GM19193 (cell line): Measurements from ENCODE around the gene FN3KRP.

Source experiments
- POLR2A ChIP-seq: IDR thresholded peaks from 4 replicates; pipeline ENCODE4 v1.6.1; 2011; ENCODE audit not compliant: insufficient read depth, insufficient read length; ENCODE audit errors: extremely low read depth

FN3KRP gene

DNA sequence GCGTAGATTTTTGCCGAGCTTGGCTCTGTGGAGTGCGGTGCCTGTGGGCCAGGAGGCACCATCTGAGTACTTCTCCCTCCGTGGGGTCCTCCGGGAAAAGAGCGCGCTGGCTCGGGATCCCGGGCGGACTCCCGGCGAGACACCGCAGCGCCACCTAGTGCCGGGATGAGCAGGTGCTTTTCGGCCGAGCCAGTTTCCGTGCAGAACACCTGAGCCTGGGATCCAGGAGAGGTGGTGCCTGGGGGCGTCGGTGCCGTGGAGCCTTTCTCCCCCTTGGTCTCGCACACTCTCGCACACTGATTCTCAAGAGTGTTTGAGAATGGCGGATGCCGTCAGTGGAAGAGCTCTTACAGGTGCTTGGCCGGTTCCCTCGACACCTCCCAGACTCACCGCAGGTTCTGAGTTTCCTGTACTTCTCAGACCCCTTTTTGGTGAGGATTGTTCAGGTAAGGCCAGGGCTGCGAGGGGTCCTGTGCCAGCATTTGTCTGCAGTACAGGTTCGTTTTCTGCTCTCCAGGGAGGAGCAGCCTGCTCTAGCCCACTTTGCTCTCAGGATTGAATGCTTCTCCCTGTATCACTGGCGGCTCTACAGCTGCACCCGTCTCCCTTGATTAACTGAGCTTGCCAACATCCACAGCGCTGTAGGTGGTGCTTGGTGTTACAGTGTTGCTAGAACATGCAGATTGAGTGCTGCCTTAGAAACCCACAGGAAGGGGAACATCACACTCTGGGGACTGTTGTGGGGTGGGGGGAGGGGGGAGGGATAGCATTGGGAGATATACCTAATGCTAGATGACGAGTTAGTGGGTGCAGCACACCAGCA is 58.7 kb downstream of the FN3KRP start:
- TF ChIP-seq POLR2A = no peak

DNA sequence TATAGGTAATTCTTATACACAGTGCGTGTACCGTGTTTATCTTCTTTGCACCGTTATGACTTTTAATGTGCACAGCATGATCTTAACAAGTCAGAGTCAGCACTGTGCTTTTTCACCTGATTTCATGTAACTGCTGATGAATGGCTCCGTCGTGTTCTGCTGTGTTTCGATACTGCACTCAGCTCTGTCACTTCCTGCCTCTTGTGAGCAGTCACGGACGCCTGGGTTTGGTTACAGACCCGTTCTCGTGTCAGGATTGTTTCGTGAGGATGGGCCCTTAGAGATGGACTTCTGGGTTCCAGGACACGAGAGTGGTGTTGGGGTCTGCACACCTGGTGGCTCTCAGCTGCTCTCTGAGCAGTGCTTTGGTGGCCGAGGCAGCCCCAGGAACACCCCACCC is 59.9 kb downstream of the FN3KRP start:
- no peak for TF ChIP-seq POLR2A
